Activated CD4-positive, alpha-beta T cell treated with anti-CD3 and anti-CD28 coated beads for 24 hours (primary cell): ENCODE results near the gene SPDYE4.

Source experiments
- DNase-seq, 2 donors: peaks; one replicate each; pipeline ENCODE4 v3.0.0-alpha.2; 2020; ENCODE audit warnings: low read depth in 2 of 2

SPDYE4 gene

GRCh38 chr17:8785547-8786413, 27.4 kb upstream of the SPDYE4 start:
- DNase-seq = peak; percentile 50 to 66

DNA sequence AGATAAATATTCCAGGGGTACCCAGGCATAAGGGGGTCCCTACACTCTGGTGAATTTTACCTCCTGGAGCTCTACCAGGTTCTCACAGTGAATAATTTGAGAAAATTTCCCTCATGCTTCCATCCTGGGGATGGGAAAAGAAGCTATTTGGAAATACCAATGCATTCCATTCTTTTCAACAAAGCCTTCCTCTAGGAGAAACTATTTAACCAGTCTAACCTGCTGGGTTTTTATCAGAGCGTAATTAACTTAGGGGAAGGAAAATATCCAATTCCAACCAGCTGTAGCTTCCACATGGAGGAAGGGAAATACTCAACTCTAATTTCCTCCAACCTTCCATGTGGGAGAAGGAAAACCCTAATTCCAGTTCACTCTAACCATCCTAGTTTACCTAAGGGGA, 23.8 kb upstream of the SPDYE4 start:
- no peak for DNase-seq

- DNase-seq = no peak
Measured at GRCh38 chr17:8781776-8782175, 23.4 kb upstream of the SPDYE4 start.

DNA sequence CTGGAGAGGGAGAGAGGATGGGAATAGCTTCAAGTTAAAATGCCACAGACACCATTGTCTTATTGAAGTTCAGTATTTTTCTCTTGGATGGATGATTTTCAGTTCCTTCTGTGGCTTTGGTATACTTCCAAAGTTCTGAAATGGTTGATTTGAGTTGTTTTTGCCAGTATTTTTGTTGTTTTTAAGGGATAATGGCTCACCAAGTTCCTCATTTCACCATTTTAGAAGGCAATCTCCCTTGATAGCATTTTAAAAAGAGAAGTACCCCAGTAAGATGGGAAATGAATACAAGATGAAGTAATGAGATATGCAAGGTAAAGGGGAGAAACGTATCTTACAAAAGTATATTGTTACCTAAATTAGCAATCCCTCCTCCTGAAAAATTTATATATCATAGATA, 18.5 kb upstream of the SPDYE4 start:
- no peak for DNase-seq

- DNase-seq = no peak
Measured at GRCh38 chr17:8776248-8776647, 17.9 kb upstream of the SPDYE4 start.

DNA sequence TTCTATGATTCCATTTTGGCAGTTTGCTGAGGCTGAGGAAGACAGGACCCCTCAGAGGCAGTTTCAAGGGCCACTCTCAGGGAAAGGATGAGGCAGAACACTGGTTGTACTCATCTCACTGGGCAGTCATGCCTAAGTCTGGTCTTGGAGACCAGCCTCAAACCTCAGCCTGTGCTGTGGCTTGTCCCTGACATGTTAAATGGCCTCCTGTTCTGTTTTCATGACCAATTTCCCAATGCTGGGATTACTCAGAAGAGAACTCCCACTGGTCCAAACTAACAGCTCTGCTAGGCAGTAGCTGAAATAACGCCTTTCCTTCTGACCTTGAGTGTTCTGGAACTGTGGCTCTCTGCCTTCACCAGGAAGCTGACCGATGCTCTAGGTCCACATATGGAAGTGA, 8.4 kb upstream of the SPDYE4 start:
- DNase-seq = no peak

DNA sequence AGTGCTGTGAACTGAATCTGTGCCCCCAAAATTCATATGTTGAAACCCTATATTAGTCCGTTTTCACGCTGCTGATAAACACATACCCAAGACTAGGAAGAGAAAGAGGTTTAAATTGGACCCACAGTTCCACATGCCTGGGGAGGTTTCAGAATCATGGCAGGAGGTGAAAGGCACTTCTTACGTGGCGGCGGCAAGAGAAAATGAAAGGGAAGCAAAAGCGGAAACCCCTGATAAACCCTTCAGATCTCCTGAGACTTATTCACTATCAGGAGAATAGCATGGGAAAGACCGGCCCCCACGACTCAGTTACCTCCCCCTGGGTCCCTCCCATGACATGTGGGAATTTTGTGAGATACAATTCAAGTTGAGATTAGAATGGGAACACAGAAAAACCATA, 3.7 kb upstream of the SPDYE4 start:
- no peak for DNase-seq

GRCh38 chr17:8757189-8757588, 1.2 kb downstream of the SPDYE4 start:
- no peak for DNase-seq

- DNase-seq = no peak
Measured at GRCh38 chr17:8755590-8756255, 2.6 kb downstream of the SPDYE4 start.

GRCh38 chr17:8754890-8755289, 3.5 kb downstream of the SPDYE4 start:
- DNase-seq = no peak

- DNase-seq = no peak
Measured at GRCh38 chr17:8753976-8754440, 4.3 kb downstream of the SPDYE4 start.

- no peak for DNase-seq
Measured at GRCh38 chr17:8753136-8753975, 5.0 kb downstream of the SPDYE4 start.

DNA sequence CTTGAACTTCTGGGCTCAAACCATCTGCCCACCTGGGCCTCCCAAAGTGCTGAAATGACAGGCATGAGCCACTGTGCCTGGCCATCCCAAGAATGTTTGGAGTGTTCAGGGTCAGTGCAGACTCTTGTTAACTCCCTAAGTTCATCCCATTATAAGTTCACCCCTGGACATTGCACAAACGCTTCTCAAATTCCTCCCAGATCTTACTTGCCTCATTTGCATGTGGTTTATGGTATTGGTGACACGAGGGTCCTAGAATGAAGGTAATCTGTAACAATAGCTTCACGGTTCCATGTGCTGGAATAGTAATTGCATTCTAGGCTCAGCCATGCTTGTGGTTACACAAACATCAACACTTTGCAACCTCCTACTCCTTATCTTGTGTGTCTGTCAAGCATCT, 8.7 kb downstream of the SPDYE4 start:
- DNase-seq = no peak

DNA sequence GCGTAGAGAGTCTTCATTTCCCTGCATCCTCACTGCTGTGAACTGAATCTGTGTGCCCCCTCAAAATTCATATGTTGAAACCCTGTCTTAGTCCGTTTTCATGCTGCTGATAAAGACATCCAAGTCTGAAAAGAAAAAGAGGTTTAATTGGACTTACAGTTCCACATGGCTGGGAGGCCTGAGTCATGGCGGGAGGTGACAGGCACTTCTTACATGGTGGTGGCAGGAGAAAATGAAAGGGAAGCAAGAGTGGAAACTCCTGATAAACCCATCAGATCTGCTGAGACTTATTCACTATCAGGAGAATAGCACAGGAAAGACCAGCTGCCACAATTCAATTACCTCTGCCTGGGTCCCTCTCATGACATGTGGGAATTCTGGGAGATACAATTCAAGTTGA, 10.6 kb downstream of the SPDYE4 start:
- no peak for DNase-seq

GRCh38 chr17:8746501-8747236, 11.7 kb downstream of the SPDYE4 start:
- DNase-seq = no peak

GRCh38 chr17:8745586-8746500, 12.5 kb downstream of the SPDYE4 start:
- peak; percentile 70 to 79 for DNase-seq

- DNase-seq = no peak
Measured at GRCh38 chr17:8744086-8744785, 14.1 kb downstream of the SPDYE4 start.

DNA sequence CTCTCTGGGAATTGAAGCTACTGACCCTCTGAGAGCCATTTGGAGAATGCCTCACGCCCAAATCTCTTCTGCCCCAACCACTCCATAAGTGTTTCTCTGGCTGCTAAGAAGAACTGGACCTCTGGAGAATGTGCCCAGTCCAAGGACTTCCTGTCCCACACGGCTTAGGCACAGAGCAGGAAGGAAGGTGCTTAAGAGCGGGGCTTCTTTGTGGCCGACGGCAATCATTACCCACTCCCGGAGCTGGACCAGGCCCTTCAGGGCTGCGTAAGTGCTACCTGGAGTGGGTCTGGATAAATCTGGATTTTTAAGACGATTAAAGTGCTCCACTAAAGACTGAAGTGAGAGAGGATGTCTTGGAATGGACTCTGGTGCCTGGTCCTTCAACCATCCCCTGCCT, 15.5 kb downstream of the SPDYE4 start:
- no peak for DNase-seq

GRCh38 chr17:8742274-8742673, 16.1 kb downstream of the SPDYE4 start:
- no peak for DNase-seq

GRCh38 chr17:8741771-8742170, 16.6 kb downstream of the SPDYE4 start:
- DNase-seq = no peak
